H9 (cell line): ENCODE measurements around the gene SPEN. TPM values are rescaled to one million over a fixed set of nuclear protein-coding genes. Genes with fewer than 3 reads are reported as not detected.

ENCODE experiments used
- DNase-seq: peaks from one replicate; pipeline ENCODE4 v3.0.0-alpha.2; 2017
- H2AFZ ChIP-seq: one replicate; pipeline ENCODE4 v1.6.1; 2013; ENCODE audit warnings: mild to moderate bottlenecking, low read length, control low read depth, moderate library complexity
- H2AK5ac ChIP-seq: 2 replicates; pipeline ENCODE4 v1.6.1; 2013; ENCODE audit warnings: low read length, control low read depth, mixed read lengths; ENCODE audit not compliant: insufficient read length
- H2BK120ac ChIP-seq: one replicate; pipeline ENCODE4 v1.6.1; 2013; ENCODE audit warnings: low read depth, mild to moderate bottlenecking, low read length, control low read depth, inconsistent platforms; ENCODE audit not compliant: poor library complexity, severe bottlenecking
- H2BK12ac ChIP-seq: 2 replicates; pipeline ENCODE4 v1.6.1; 2013; ENCODE audit warnings: low read length, control low read depth, mixed read lengths, low read depth; ENCODE audit not compliant: insufficient read length
- H2BK15ac ChIP-seq: 2 replicates; pipeline ENCODE4 v1.6.1; 2013; ENCODE audit warnings: low read depth, low read length, control low read depth
- H2BK20ac ChIP-seq: one replicate; pipeline ENCODE4 v1.6.1; 2013; ENCODE audit warnings: low read depth, mild to moderate bottlenecking, low read length, control low read depth, inconsistent platforms; ENCODE audit not compliant: poor library complexity, severe bottlenecking
- H2BK5ac ChIP-seq: 2 replicates; pipeline ENCODE4 v1.6.1; 2013; ENCODE audit warnings: low read length, control low read depth, mixed read lengths; ENCODE audit not compliant: insufficient read length
- H3K14ac ChIP-seq: 2 replicates; pipeline ENCODE4 v1.6.1; 2013; ENCODE audit warnings: low read length, control low read depth; ENCODE audit not compliant: insufficient read depth
- H3K18ac ChIP-seq: 2 replicates; pipeline ENCODE4 v1.6.1; 2013; ENCODE audit warnings: low read depth, mild to moderate bottlenecking, mixed read lengths, low read length, control low read depth; ENCODE audit not compliant: insufficient read length
- H3K23ac ChIP-seq: 2 replicates; pipeline ENCODE4 v1.6.1; 2013; ENCODE audit warnings: low read length, control low read depth, mixed read lengths, low read depth; ENCODE audit not compliant: insufficient read length
- H3K23me2 ChIP-seq: 2 replicates; pipeline ENCODE4 v1.6.1; 2013; ENCODE audit warnings: low read depth, mild to moderate bottlenecking, mixed read lengths, low read length, control low read depth; ENCODE audit not compliant: insufficient read length, poor library complexity, severe bottlenecking
- H3K27ac ChIP-seq: 2 replicates; pipeline ENCODE4 v1.5.1; 2013; ENCODE audit warnings: low read length, control low read depth, mixed read lengths, low read depth; ENCODE audit not compliant: insufficient read length
- H3K27me3 ChIP-seq: 2 replicates; pipeline ENCODE4 v1.6.1; 2013; ENCODE audit warnings: low read length, control low read depth, inconsistent platforms; ENCODE audit not compliant: insufficient read depth
- H3K4ac ChIP-seq: 2 replicates; pipeline ENCODE4 v1.6.1; 2013; ENCODE audit warnings: low read depth, mild to moderate bottlenecking, control low read depth, inconsistent platforms, low read length, moderate library complexity
- H3K4me1 ChIP-seq: 2 replicates; pipeline ENCODE4 v1.6.1; 2013; ENCODE audit warnings: low read length, control low read depth, inconsistent platforms; ENCODE audit not compliant: insufficient read depth
- H3K4me2 ChIP-seq: 2 replicates; pipeline ENCODE4 v1.6.1; 2013; ENCODE audit warnings: low read length, control low read depth, mixed read lengths; ENCODE audit not compliant: insufficient read length, insufficient read depth
- H3K56ac ChIP-seq: 2 replicates; pipeline ENCODE4 v1.6.1; 2013; ENCODE audit warnings: low read depth, mild to moderate bottlenecking, mixed read lengths, low read length, control low read depth; ENCODE audit not compliant: insufficient read length
- H3K79me1 ChIP-seq: 2 replicates; pipeline ENCODE4 v1.6.1; 2013; ENCODE audit warnings: low read depth, mild to moderate bottlenecking, moderate library complexity, low read length, control low read depth, inconsistent platforms; ENCODE audit not compliant: insufficient read depth, poor library complexity, severe bottlenecking
- H3K79me2 ChIP-seq: 2 replicates; pipeline ENCODE4 v1.6.1; 2013; ENCODE audit warnings: low read length, control low read depth, inconsistent platforms; ENCODE audit not compliant: insufficient read depth
- H3K9ac ChIP-seq: 2 replicates; pipeline ENCODE4 v1.6.1; 2013; ENCODE audit warnings: low read length, control low read depth, mixed read lengths; ENCODE audit not compliant: insufficient read length; ENCODE audit errors: extremely low read depth
- H3K9me3 ChIP-seq: one replicate; pipeline ENCODE4 v1.6.1; 2013; ENCODE audit warnings: low read depth, low read length, inconsistent platforms; ENCODE audit not compliant: control insufficient read depth
- H3T11ph ChIP-seq: one replicate; pipeline ENCODE4 v1.6.1; 2013; ENCODE audit warnings: mild to moderate bottlenecking, low read length, control low read depth, inconsistent platforms
- H4K20me1 ChIP-seq: one replicate; pipeline ENCODE4 v1.6.1; 2013; ENCODE audit not compliant: control insufficient read depth, insufficient read length, insufficient read depth
- H4K5ac ChIP-seq: 2 replicates; pipeline ENCODE4 v1.6.1; 2013; ENCODE audit warnings: low read depth, mild to moderate bottlenecking, mixed read lengths, low read length, control low read depth; ENCODE audit not compliant: insufficient read length
- H4K8ac ChIP-seq: replicated peaks from 2 replicates; pipeline ENCODE4 v1.6.1; 2013; ENCODE audit warnings: low read length, control low read depth, mixed read lengths, low read depth; ENCODE audit not compliant: insufficient read length
- H4K91ac ChIP-seq: 2 replicates; pipeline ENCODE4 v1.6.1; 2013; ENCODE audit warnings: low read depth, mild to moderate bottlenecking, moderate library complexity, mixed read lengths, low read length, control low read depth; ENCODE audit not compliant: insufficient read length
- H3K27ac Mint-ChIP-seq, 3 experiments: 2 replicates in 2 of 3; 3 replicates in 1 of 3; pipeline ENCODE4 v1.8.0; 2020 to 2021; ENCODE audit warnings: mixed read lengths in 3 of 3, mild to moderate bottlenecking in 1 of 3, moderate library complexity in 1 of 3
- H3K27me3 Mint-ChIP-seq: 2 replicates; pipeline ENCODE4 v1.8.0; 2021; ENCODE audit warnings: low read depth, mild to moderate bottlenecking, moderate library complexity, mixed read lengths
- H3K36me3 Mint-ChIP-seq, 3 experiments: 2 replicates in 2 of 3; 3 replicates in 1 of 3; pipeline ENCODE4 v1.8.0; 2020 to 2021; ENCODE audit warnings: low read depth in 3 of 3, mixed read lengths in 3 of 3; ENCODE audit not compliant: insufficient read depth in 1 of 3
- H3K4me1 Mint-ChIP-seq, 2 experiments: 2 replicates each; pipeline ENCODE4 v1.8.0; 2020; ENCODE audit warnings: mixed read lengths in 2 of 2
- H3K4me3 Mint-ChIP-seq, 2 experiments: 2 replicates in 1 of 2; 3 replicates in 1 of 2; pipeline ENCODE4 v1.8.0; 2020 to 2021; ENCODE audit warnings: mild to moderate bottlenecking in 2 of 2, mixed read lengths in 2 of 2, moderate library complexity in 1 of 2
- H3K9me3 Mint-ChIP-seq, 2 experiments: 2 replicates in 1 of 2; 3 replicates in 1 of 2; pipeline ENCODE4 v1.8.0; 2020; ENCODE audit warnings: mild to moderate bottlenecking in 2 of 2, mixed read lengths in 2 of 2, moderate library complexity in 1 of 2
- total RNA-seq: library from RNA; stranded (reverse); gene quantifications from 2 replicates; pipeline ENCODE4 v1.2.1, GENCODE V29; 2021
- TF ChIP-seq, protein P1 (sequence below): fragments of 200-600 bp; sonication (generic); conservative IDR thresholded peaks from 3 replicates; pipeline ENCODE4 v1.8.0; 2021; ENCODE audit warnings: antibody characterized with exemption, mild to moderate bottlenecking

The SPEN gene
- total RNA-seq, 1 experiment from 2014 or later: 59.6 TPM

GRCh38 chr1:15958793-15959192 lies 111.3 kb downstream of the SPEN start:
- Mint-ChIP-seq H3K9me3 (no peaks in the 10 kb centered on the region), H3K36me3 (peaks cover 0 to 8% (median 0%) of the 10 kb centered on the region in 3 experiments; a peak in 2 of 7 replicates), H3K4me1 (peaks cover 38 to 39% of the 10 kb centered on the region in 2 experiments), H3K4me3 (peak overlapping the region in 1 of 2 experiments; percentile 22; a peak in 2 of 5 replicates), H3K27ac (peak overlapping the region in 1 of 3 experiments; percentile 75; a peak in 2 of 7 replicates), H3K27me3 (peaks cover 33% of the 10 kb centered on the region)
- Histone ChIP-seq H3K9me3 (no peaks in the 10 kb centered on the region), H2BK5ac (no peak overlapping the region), H3K9ac (no peak overlapping the region), H2BK20ac (no peak overlapping the region), H3K79me1 (no peaks in the 10 kb centered on the region), H3K18ac (no peak overlapping the region), H4K91ac (no peak overlapping the region), H3K27ac (no peak overlapping the region), H2BK12ac (no peak overlapping the region), H2BK15ac (no peak overlapping the region), H3K4ac (no peak overlapping the region), H2AFZ (no peak overlapping the region), H3K79me2 (no peaks in the 10 kb centered on the region; the same call in 1 of the 2 replicates), H2BK120ac (no peak overlapping the region), H3K14ac (no peak overlapping the region; the same call in 1 of the 2 replicates), H3T11ph (no peak overlapping the region), H3K27me3 (no peaks in the 10 kb centered on the region), H2AK5ac (no peak overlapping the region), H3K56ac (no peak overlapping the region), H3K4me2 (no peak overlapping the region), H4K20me1 (no peaks in the 10 kb centered on the region), H4K8ac (no peak overlapping the region), H3K4me1 (peaks cover 9% of the 10 kb centered on the region; the same call in 1 of the 2 replicates), H4K5ac (no peak overlapping the region), H3K23me2 (no peaks in the 10 kb centered on the region), H3K23ac (no peak overlapping the region)
- DNase-seq: no peak
- TF ChIP-seq, protein P1, sequence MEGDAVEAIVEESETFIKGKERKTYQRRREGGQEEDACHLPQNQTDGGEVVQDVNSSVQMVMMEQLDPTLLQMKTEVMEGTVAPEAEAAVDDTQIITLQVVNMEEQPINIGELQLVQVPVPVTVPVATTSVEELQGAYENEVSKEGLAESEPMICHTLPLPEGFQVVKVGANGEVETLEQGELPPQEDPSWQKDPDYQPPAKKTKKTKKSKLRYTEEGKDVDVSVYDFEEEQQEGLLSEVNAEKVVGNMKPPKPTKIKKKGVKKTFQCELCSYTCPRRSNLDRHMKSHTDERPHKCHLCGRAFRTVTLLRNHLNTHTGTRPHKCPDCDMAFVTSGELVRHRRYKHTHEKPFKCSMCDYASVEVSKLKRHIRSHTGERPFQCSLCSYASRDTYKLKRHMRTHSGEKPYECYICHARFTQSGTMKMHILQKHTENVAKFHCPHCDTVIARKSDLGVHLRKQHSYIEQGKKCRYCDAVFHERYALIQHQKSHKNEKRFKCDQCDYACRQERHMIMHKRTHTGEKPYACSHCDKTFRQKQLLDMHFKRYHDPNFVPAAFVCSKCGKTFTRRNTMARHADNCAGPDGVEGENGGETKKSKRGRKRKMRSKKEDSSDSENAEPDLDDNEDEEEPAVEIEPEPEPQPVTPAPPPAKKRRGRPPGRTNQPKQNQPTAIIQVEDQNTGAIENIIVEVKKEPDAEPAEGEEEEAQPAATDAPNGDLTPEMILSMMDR: no peak
